ENCODE data around the gene ARHGAP45.

DNA sequence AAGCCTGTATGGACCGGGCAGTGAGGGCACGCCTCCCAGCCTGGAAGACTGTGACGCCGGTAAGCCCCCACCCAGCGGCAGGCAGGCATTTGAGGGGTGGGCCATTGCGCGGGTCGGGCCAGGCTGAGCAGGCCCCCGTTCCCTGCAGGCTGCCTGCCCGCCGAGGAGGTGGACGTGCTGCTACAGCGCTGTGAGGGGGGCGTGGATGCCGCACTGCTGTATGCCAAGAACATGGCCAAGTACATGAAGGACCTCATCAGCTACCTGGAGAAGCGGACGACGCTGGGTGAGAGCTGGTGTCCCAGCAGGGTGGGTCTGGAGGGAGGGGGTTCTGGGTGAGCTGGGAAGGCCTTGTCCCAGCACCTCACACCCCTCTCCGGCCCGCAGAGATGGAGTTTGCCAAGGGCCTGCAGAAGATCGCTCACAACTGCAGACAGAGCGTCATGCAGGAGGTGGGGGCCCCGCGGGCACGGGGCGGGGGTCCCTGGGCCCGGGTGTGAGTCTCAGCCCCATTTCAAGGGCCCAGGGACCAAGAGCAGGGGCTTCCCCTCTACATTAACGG, 7.1 kb downstream of the ARHGAP45 start:
- TF ChIP-seq, protein P1, sequence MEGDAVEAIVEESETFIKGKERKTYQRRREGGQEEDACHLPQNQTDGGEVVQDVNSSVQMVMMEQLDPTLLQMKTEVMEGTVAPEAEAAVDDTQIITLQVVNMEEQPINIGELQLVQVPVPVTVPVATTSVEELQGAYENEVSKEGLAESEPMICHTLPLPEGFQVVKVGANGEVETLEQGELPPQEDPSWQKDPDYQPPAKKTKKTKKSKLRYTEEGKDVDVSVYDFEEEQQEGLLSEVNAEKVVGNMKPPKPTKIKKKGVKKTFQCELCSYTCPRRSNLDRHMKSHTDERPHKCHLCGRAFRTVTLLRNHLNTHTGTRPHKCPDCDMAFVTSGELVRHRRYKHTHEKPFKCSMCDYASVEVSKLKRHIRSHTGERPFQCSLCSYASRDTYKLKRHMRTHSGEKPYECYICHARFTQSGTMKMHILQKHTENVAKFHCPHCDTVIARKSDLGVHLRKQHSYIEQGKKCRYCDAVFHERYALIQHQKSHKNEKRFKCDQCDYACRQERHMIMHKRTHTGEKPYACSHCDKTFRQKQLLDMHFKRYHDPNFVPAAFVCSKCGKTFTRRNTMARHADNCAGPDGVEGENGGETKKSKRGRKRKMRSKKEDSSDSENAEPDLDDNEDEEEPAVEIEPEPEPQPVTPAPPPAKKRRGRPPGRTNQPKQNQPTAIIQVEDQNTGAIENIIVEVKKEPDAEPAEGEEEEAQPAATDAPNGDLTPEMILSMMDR (IDR thresholded peaks at IDR 0.05), result no peak
- no peak for TF ChIP-seq POLR2A (IDR thresholded peaks at IDR 0.05)

Data from right lobe of liver (tissue), 4 donors.